NB4 (cell line): Measurements from ENCODE around the gene ADSS1.

ENCODE experiments used
- POLR2A ChIP-seq: IDR thresholded peaks from 2 replicates; pipeline ENCODE4 v1.6.1; 2011; ENCODE audit warnings: mild to moderate bottlenecking; ENCODE audit not compliant: insufficient read length; ENCODE audit errors: extremely low read depth
- TF ChIP-seq, protein P1 (sequence below): IDR thresholded peaks from one replicate; pipeline ENCODE4 v1.5.1; 2012; ENCODE audit warnings: low read depth, low read length

DNA sequence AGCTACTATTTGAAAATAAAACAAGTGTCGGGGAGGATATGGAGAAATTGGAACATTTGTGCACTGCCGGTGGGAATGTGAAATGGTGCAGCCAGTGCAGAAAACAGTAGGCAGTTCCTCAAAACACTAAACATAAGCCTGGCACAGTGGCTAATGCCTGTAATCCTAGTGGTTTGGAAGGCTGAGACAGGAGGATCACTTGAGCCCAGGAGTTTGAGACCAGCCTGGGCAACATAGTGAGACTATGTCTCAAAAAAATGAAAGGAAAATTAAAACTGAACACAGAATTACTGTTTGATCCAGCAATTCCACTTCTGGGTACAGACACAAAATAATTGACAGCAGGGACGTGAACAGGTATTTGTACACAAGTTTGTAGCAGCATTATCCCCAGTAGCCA lies 41.5 kb downstream of the ADSS1 start:
- TF ChIP-seq POLR2A, result no peak
- TF ChIP-seq, protein P1, sequence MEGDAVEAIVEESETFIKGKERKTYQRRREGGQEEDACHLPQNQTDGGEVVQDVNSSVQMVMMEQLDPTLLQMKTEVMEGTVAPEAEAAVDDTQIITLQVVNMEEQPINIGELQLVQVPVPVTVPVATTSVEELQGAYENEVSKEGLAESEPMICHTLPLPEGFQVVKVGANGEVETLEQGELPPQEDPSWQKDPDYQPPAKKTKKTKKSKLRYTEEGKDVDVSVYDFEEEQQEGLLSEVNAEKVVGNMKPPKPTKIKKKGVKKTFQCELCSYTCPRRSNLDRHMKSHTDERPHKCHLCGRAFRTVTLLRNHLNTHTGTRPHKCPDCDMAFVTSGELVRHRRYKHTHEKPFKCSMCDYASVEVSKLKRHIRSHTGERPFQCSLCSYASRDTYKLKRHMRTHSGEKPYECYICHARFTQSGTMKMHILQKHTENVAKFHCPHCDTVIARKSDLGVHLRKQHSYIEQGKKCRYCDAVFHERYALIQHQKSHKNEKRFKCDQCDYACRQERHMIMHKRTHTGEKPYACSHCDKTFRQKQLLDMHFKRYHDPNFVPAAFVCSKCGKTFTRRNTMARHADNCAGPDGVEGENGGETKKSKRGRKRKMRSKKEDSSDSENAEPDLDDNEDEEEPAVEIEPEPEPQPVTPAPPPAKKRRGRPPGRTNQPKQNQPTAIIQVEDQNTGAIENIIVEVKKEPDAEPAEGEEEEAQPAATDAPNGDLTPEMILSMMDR, result no peak
